ENCODE measurements around the gene KNOP1. TPM values are rescaled to one million over a fixed set of nuclear protein-coding genes. Genes with fewer than 3 reads are reported as not detected.

The KNOP1 gene
- total RNA-seq, 3 donors from 2014 or later = 13.1 to 23.5 (median 20.7) TPM

GRCh38 chr16:19712418-19713058 is 5.5 kb downstream of the KNOP1 start:
- peaks cover 3% of the 10 kb centered on the region for H3K36me3 ChIP-seq (ENCODE audit: low read depth)
- H3K4me3 ChIP-seq = no peak overlapping the region
- no peaks in the 10 kb centered on the region for H3K9me3 ChIP-seq
- intact Hi-C loops (cut with DNase I, micrococcal nuclease) = loop anchor here in 1 of 2 donors (10.0 kb wide), 1 partner anchor 172 kb away; the partner anchor contains the start of gene GPRC5B
- no peak for TF ChIP-seq CTCF (IDR thresholded peaks at IDR 0.05)
- DNase-seq = no peak
- ATAC-seq = no peak
- peaks cover 19% of the 10 kb centered on the region for H3K4me1 ChIP-seq (ENCODE audit: low read depth)

DNA sequence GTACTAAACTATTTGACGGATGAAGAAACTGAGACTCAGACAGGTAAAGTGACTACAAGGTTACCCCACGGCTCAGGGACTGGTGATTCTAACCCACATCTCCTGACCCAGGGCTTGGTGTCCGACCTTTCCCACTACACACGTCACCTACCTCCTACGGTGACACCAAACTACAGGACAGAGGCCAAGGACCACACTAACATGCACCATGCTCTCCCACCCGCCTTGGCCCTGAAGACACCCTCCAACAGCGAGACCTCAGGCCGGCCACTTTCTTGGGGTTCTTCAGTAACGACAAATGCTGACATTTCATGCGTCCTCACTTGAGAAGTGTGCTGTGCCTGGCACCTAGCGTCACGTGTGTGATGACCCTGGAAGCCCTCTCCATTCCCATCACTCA is 6.4 kb downstream of the KNOP1 start:
- DNase-seq = no peak
- Histone ChIP-seq H3K36me3 (ENCODE audit: low read depth) (peaks cover 3% of the 10 kb centered on the region), H3K4me3 (no peak overlapping the region), H3K4me1 (ENCODE audit: low read depth) (peaks cover 13% of the 10 kb centered on the region), H3K9me3 (no peaks in the 10 kb centered on the region)
- ATAC-seq = no peak
- intact Hi-C loops (cut with DNase I, micrococcal nuclease) = loop anchor here in 1 of 2 donors (10.0 kb wide), 1 partner anchor 173 kb away; the partner anchor contains the start of gene GPRC5B
- no peak for TF ChIP-seq CTCF (IDR thresholded peaks at IDR 0.05)

- ATAC-seq = no peak
- Histone ChIP-seq H3K9me3 (no peaks in the 10 kb centered on the region), H3K4me3 (no peak overlapping the region), H3K4me1 (ENCODE audit: low read depth) (peaks cover 7% of the 10 kb centered on the region), H3K36me3 (ENCODE audit: low read depth) (peaks cover 3% of the 10 kb centered on the region)
- TF ChIP-seq CTCF (IDR thresholded peaks at IDR 0.05) = no peak
- intact Hi-C loops (cut with DNase I, micrococcal nuclease) = loop anchor here in 1 of 2 donors (10.0 kb wide), 1 partner anchor 174 kb away; the partner anchor contains the start of gene GPRC5B
- no peak for DNase-seq
Measured at GRCh38 chr16:19710991-19711545, 7.0 kb downstream of the KNOP1 start.

DNA sequence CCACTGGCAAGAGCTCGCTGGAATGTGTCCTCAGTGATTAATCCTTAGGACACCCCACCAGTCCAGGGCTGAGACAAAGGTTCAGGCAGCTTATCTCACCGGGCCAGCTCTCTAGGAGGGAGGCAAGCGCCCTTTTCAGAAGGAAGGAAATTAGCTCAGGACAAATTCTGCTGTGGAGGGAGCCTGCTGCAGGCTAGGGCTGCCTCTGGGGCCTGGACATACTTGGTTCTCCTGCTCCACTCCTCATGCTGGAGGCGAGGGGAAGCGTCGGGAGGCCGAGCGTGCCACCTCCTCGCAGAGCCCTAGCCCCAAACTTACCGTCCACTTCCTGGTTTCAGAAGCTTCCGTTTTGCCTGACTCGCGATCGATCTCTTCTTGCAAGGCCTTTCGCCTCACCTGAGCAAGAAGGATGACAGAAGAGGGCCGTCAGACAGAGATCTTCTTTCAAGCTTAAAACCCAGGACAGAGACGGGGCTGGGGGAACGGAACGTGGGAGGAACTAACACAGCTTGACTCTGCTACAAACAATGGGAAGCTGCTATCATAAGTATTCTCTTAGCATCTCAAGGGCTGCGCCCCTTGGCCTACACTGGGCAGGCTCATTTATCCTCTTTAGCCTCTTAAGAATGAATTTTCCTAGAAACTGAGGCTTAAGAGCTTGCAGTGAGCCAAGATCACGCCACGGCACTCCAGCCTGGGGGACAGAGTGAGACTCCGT is 7.7 kb downstream of the KNOP1 start:
- no peak for ATAC-seq
- Histone ChIP-seq H3K4me1 (ENCODE audit: low read depth) (no peaks in the 10 kb centered on the region), H3K4me3 (no peak overlapping the region), H3K36me3 (ENCODE audit: low read depth) (peaks cover 3% of the 10 kb centered on the region), H3K9me3 (no peaks in the 10 kb centered on the region)
- intact Hi-C loops (cut with DNase I, micrococcal nuclease) = loop anchor here in 1 of 2 donors (10.0 kb wide), 1 partner anchor 174 kb away; the partner anchor contains the start of gene GPRC5B
- DNase-seq = no peak
- TF ChIP-seq CTCF (IDR thresholded peaks at IDR 0.05) = no peak

GRCh38 chr16:19709381-19710136 is 8.5 kb downstream of the KNOP1 start:
- Histone ChIP-seq H3K4me3 (no peak overlapping the region), H3K36me3 (ENCODE audit: low read depth) (peaks cover 3% of the 10 kb centered on the region), H3K9me3 (no peaks in the 10 kb centered on the region), H3K4me1 (ENCODE audit: low read depth) (no peaks in the 10 kb centered on the region)
- DNase-seq = no peak
- no peak for ATAC-seq
- no peak for TF ChIP-seq CTCF (IDR thresholded peaks at IDR 0.05)
- intact Hi-C loops (cut with DNase I, micrococcal nuclease) = loop anchor here in 1 of 2 donors (10.0 kb wide), 1 partner anchor 175 kb away; the partner anchor contains the start of gene GPRC5B

Measured in mucosa of descending colon (tissue), 3 donors.